HG02885 (cell line): ENCODE results near the gene FANCM.
"Not testable (repeated sequence)": the region's sequence is repeated elsewhere in the genome, so short reads cannot be mapped to it uniquely, and the experiment has no call there.

Experiments used
- ATAC-seq: cut with Tn5 transposase; IDR thresholded peaks from one replicate; pipeline ENCODE4 v1.9.1; 2021; ENCODE audit warnings: mild to moderate bottlenecking; ENCODE audit not compliant: unreplicated experiment, poor library complexity

Gene FANCM

GRCh38 chr14:45135156-45135555 lies 574 bp upstream of the FANCM start:
- no peak for ATAC-seq

DNA sequence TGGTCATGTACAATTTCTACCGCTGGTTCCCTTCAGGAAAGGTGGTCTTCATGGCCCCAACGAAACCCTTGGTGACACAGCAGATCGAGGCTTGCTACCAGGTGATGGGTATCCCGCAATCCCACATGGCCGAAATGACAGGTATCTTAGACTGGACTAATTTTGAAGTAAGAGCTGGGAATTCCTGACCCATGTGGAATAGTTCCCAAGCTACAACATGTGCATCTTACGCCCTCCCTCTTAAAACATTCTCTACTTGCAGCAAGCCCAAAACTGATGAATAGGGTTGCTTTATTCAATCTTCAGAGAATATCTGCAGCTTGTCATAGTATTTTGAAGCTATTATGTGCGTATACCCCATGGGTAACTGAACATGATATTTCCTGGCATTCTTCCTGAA lies 669 bp downstream of the FANCM start:
- no peak for ATAC-seq

DNA sequence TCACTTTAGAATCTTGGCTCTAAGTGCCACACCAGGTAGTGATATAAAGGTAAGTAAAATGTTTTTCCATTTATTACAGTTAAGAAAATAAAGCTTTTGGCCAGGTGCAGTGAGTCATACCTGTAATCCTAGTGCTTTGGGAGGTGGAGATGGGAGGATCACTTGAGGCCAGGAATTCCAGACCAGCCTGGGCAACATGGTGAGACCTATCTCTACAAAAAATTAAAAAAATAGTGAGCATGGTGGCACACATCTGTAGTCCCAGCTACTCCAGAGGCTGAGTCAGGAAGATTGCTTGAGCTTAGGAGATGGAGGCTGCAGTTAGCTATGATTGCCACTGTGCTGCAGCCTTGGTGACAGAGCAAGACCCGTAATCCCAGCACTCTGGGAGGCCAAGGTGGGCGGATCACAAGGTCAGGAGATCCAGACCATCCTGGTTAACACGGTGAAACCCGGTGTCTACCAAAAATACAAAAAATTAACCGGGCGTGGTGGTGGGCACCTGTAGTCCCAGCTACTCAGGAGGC lies 5.0 kb downstream of the FANCM start:
- ATAC-seq = no peak

DNA sequence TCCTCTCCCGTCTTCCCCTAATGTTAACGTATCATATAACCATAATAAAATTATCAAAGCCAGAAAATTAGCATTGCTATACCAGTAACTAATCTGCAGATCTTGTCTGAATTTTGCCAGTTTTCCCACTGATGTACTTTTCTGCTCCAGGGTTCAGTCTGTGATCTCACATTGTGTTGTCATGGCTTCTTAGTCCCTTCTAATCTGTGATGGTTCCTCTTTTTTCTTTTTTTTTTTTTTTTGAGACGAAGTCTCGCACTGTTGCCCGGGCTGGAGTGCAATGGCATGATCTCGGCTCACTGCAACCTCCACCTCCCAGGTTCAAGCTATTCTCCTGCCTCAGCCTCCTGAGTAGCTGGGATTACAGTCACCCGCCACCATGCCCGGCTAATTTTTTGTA lies 6.4 kb downstream of the FANCM start:
- ATAC-seq = not testable (repeated sequence)

DNA sequence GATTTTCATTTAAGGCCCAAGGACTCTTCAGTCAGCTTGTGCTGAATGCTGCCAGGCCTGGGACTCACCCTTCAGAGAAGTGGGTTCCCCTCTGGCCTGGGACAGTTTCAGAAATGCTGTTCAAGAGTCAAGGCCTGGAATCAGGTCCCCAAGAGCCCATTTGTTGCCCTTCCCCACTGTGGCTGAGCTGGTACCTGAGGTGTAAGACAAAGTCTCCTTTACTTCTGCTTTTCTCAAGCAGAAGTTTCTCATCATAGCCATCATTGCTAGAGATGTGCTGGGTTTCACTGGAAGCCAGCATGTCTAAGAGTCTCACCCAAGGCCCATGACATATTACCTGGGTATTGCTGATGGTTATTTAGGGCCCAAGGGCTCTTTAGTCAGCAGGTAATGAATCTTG lies 8.9 kb downstream of the FANCM start:
- ATAC-seq = peak; percentile 65

DNA sequence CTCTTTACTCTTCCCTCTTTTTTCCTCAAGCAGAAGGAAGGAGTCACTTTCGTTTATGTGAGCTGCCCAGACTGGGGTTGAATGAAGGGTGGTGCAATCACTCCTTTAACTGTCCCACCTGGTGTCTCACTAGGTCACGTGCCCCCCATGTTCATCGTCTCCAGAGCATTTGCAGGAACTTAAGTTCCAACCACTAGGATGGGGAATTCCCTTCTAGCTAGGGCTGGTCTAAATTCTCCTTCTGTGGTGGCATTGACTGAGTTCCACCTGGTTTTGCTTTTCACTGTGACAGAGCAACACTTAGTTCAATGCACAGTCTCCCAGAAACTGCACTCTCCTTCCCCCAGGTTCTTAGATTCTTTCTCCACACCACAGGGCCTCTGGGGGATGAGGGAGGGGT lies 9.5 kb downstream of the FANCM start:
- ATAC-seq = peak; percentile 61

DNA sequence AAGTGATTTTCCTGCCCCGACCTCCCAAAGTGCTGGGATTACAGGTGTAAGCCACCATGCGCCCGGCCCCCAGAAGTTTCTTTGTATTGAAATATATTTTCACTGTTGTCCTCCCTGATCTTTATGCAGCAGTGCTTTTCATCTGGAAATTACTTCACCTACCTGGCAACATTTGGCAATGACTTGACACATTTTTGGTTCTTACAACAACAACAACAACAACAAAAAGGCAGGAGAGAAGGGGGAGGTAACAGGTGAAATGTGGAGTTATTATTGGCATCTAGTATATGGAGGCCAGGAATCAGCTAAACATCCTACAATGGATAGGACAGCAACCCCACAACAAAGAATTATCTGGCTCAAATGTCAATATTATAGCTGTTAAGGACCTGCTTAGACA lies 13.9 kb downstream of the FANCM start:
- ATAC-seq = no peak

- ATAC-seq = no peak
These were observed 14.7 kb downstream of the FANCM start for GRCh38 chr14:45150386-45150890.

- peak; percentile 59 for ATAC-seq
These were observed 20.3 kb downstream of the FANCM start for GRCh38 chr14:45156067-45156466.

- no peak for ATAC-seq
These were observed 34.2 kb downstream of the FANCM start for GRCh38 chr14:45169906-45170305.

DNA sequence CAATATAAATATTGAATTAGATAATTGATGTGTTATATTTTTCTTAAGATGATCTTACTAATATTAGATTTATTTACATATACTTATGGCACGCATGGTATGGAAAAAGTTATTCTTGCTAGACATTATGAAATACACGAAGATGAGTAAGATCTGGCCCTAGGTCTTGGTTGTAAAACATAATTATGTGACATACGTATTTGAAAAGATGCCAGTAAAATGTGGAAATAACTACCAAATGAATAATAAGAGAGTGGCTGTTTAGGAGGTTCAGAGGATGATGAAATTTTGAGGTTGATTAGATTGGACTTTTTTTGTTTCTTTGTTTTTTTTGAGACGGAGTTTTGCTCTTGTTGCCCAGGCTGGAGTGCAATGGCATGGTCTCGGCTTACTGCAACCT lies 41.3 kb downstream of the FANCM start:
- ATAC-seq = no peak

GRCh38 chr14:45181329-45181728 lies 45.6 kb downstream of the FANCM start:
- ATAC-seq = no peak

DNA sequence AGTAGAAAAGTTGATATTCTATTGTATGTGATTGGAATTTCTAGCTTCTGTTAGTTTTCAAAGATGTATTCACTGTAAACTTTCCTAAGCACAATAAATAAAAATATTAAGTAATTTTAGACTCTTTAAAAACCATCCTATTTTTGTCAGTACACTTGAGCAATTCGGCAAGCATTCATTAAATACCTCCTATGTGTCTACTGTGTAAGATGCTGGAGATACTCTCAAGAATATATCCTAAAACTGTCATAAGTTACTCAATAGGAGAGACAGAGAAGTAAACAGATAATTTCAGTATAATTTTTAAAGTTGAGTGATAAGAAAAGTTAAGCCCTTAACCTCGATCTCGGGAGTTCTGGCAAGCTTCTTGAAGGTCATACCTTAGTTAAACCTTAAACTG lies 46.1 kb downstream of the FANCM start:
- no peak for ATAC-seq

DNA sequence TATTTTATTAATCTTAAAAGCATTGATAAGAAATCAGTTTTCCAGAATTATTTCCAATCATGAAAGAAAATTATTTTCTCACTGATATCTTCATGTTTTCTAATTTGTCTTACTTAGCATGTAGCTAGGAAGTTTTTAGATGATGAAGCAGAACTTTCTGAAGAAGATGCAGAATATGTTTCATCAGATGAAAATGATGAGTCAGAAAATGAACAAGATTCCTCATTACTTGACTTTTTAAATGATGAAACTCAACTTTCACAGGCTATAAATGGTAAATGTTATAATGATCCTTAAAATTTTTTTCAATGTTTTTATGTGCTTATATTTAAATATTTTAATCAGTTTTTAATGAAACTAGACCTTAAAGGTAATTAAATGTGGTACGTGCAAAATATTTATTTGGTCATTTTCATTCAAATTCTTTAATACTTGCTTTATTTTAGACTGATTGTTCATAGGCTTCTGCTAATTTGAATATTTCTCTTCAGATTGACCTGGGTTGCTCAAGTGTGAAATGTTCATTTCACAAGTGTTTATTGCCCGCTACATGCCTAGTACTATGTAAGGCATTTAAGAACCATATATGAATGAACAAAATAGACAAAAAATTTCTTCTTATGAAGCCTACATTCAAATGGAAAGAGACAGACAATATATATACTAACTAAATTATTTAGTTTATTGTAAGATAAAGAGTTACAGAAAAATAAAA lies 49.5 kb downstream of the FANCM start:
- no peak for ATAC-seq

DNA sequence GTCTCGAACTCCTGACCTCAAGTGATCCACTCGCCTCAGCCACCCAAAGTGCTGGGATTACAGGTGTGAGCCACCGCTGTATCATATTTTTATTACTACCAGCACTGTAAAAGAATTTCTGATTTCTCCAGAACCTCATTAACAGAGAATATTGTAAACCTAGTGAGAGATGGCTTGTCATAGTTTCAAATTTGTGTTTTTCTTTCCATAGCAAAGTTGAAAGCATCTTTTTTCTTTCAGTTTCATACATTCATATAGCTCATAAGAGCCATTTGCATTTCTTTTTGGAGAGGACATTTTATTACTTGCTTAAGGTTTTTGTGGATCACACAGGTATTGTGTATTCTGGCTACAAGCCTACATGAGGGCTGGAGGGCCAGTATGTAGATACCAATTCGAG lies 59.2 kb downstream of the FANCM start:
- no peak for ATAC-seq

DNA sequence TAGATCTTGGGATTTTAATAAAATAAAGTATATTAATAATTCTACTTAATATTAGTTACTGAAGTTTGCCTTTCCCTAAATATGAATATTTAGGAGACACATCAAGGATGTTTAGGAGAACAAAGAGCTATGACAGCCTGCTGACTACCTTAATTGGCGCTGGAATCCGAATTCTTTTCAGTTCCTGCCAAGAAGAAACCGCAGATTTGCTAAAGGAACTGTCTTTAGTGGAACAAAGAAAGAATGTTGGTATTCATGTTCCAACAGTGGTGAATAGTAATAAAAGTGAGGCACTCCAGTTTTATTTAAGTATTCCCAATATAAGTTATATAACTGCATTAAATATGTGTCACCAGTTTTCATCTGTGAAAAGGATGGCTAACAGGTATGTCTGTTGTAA lies 62.8 kb downstream of the FANCM start:
- no peak for ATAC-seq

DNA sequence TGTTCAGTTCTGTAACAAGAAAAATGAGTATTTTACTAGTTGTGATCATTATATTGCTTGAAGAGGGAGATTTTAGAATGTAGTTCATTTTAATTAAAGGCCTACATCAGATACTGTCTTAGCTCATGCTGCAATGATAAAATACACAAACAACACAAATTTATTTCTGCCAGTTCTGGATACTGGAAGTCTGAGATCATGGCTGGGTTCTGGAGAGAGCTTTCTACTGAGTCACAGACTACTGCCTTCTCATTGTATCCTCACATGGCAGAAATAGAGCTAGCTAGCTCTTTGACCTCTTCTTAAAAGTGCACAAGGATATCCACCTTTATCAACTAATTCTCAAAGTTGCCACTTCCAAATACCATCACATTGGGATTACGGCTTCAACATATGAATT lies 63.5 kb downstream of the FANCM start:
- no peak for ATAC-seq

DNA sequence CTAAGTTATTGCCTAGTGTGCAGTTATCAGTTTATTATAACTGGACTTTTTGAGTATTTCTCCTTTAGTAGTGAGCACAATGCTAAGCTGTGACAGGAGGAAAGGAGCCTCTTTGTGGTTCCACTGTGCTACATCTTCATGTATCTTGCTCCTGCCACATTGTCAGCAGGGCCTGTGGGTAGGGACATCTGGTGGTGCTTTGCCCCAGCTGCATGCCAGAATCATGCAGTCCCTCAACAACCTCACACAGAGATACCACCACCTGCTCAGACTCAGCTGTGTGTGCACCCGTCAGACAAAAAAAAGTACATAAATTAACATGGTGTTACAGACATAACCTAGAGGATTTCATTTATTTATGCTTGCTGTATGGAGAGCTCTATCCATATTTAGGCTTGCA lies 66.2 kb downstream of the FANCM start:
- peak; percentile 74 for ATAC-seq

DNA sequence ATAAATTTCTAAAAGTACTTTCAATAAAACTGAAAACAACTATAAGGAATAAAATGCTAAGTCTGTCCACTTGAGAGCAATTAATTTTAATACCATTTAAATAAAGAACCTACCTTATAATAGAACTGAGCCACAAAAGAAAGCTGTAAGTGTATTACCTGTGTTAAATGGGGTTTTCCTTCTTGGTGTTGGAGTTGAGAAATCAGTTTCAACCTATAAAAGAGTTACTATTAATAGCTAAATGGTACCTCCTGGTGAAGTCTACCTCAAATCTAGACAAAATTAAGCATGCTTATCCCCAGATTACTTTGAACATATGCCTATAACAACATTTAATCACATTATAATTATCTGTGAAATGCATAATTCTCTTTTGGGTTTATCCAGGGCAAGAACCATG lies 68.5 kb downstream of the FANCM start:
- no peak for ATAC-seq

DNA sequence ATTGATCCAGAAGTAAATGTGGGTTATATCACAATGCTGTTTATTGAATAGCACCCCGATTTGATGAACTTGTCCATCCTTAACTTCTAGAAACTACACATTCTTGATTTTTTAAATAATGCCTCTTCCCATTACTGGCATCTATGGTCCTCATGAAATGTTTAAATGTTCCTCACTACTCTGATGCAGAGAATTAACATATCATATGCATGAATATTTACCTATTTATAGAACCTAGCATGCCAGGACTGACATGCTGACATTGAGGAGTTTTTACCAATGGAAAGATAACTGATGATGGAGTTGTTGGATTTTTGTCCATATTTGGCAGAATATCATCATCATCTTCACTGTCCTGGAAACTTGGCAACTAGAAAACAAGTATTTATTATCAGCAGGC lies 74.4 kb downstream of the FANCM start:
- ATAC-seq = no peak

GRCh38 chr14:45211295-45211694 lies 75.6 kb downstream of the FANCM start:
- no peak for ATAC-seq

DNA sequence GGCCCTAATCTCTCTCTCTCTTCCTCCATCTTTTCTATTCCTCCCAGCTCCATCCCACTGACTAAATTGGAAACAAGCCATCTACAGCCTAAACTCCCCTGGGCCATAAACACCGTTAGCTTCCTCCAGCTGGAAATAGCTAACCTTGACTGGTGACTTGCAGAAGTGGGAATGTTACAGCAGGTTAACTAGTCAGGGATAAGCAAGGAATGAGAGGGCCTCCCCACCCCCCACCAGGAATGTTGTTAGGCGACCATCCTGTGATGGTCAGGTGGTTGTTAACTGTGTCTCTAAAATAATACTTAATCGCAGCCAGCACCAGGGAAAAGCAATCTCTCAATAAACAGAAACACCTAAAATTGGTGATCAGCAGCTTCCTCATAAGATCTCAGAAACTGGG lies 76.5 kb downstream of the FANCM start:
- ATAC-seq = no peak
